ENCODE measurements around the gene OCA2. TPM values are rescaled to one million over a fixed set of nuclear protein-coding genes. Genes with fewer than 3 reads are reported as not detected.

OCA2 gene
- total RNA-seq, 3 donors from 2014 or later (not counting 1 experiment from before 2014, with no cell fraction given), result 0.35 to 1.5 (median 0.56) TPM

GRCh38 chr15:28104326-28104725 lies 5.2 kb upstream of the OCA2 start:
- no peak overlapping the region for H3K27ac Mint-ChIP-seq
- no peaks in the 10 kb centered on the region for H3K9me3 Mint-ChIP-seq
- WGBS (ENCODE audit: insufficient coverage), result 95% methylated on average over 10 of the region's 10 CpGs
- Histone ChIP-seq H3K27me3 (ENCODE audit: control insufficient read depth, insufficient read depth, low read length) (peaks cover 9% of the 10 kb centered on the region), H3K27ac (ENCODE audit: low read length) (no peak overlapping the region), H3K4me3 (ENCODE audit: low read length) (no peak overlapping the region), H3K4me1 (ENCODE audit: control insufficient read depth, insufficient read depth, low read length) (peaks cover 33% of the 10 kb centered on the region), H3K9me3 (ENCODE audit: control insufficient read depth, insufficient read depth, low read length) (no peaks in the 10 kb centered on the region), H3K36me3 (ENCODE audit: control insufficient read depth, insufficient read depth, low read length) (no peaks in the 10 kb centered on the region)
- no peaks in the 10 kb centered on the region for H3K36me3 Mint-ChIP-seq
- H3K27me3 Mint-ChIP-seq (ENCODE audit: low read depth in 2 of 2), result peaks cover 12 to 28% of the 10 kb centered on the region in 2 donors
- H3K4me3 Mint-ChIP-seq, result no peak overlapping the region
- no peak for DNase-seq
- TF ChIP-seq CTCF (IDR thresholded peaks at IDR 0.05), result no peak
- no peak for ATAC-seq
- H3K4me1 Mint-ChIP-seq, result peaks cover 22 to 38% of the 10 kb centered on the region in 2 donors
- intact Hi-C loops (cut with micrococcal nuclease), result no loop called here

GRCh38 chr15:28103831-28104230 lies 4.7 kb upstream of the OCA2 start:
- ATAC-seq (no peak), DNase-seq (no peak)
- Mint-ChIP-seq H3K4me3 (no peak overlapping the region), H3K27ac (no peak overlapping the region), H3K4me1 (peaks cover 19 to 34% of the 10 kb centered on the region in 2 donors), H3K36me3 (no peaks in the 10 kb centered on the region), H3K27me3 (ENCODE audit: low read depth in 2 of 2) (peaks cover 12 to 28% of the 10 kb centered on the region in 2 donors), H3K9me3 (no peaks in the 10 kb centered on the region)
- WGBS (ENCODE audit: insufficient coverage), result 92% methylated on average over 10 of the region's 10 CpGs
- TF ChIP-seq CTCF (IDR thresholded peaks at IDR 0.05), result no peak
- Histone ChIP-seq H3K9me3 (ENCODE audit: control insufficient read depth, insufficient read depth, low read length) (no peaks in the 10 kb centered on the region), H3K4me1 (ENCODE audit: control insufficient read depth, insufficient read depth, low read length) (peaks cover 31% of the 10 kb centered on the region), H3K27ac (ENCODE audit: low read length) (no peak overlapping the region), H3K4me3 (ENCODE audit: low read length) (no peak overlapping the region), H3K36me3 (ENCODE audit: control insufficient read depth, insufficient read depth, low read length) (no peaks in the 10 kb centered on the region), H3K27me3 (ENCODE audit: control insufficient read depth, insufficient read depth, low read length) (peaks cover 12% of the 10 kb centered on the region)
- intact Hi-C loops (cut with micrococcal nuclease), result no loop called here

GRCh38 chr15:28101983-28102441 lies 2.9 kb upstream of the OCA2 start:
- ATAC-seq, result no peak
- no peaks in the 10 kb centered on the region for H3K36me3 Mint-ChIP-seq
- no peaks in the 10 kb centered on the region for H3K9me3 ChIP-seq (ENCODE audit: control insufficient read depth, insufficient read depth, low read length)
- no peak for DNase-seq
- 77% methylated on average over 10 of the region's 10 CpGs for WGBS (ENCODE audit: insufficient coverage)
- H3K4me1 ChIP-seq (ENCODE audit: control insufficient read depth, insufficient read depth, low read length), result peaks cover 31% of the 10 kb centered on the region
- intact Hi-C loops (cut with micrococcal nuclease), result no loop called here
- H3K27me3 ChIP-seq (ENCODE audit: control insufficient read depth, insufficient read depth, low read length), result peaks cover 18% of the 10 kb centered on the region
- no peaks in the 10 kb centered on the region for H3K9me3 Mint-ChIP-seq
- no peaks in the 10 kb centered on the region for H3K36me3 ChIP-seq (ENCODE audit: control insufficient read depth, insufficient read depth, low read length)
- peaks cover 25 to 38% of the 10 kb centered on the region in 2 donors for H3K27me3 Mint-ChIP-seq (ENCODE audit: low read depth in 2 of 2)
- no peak overlapping the region for H3K4me3 ChIP-seq (ENCODE audit: low read length)
- H3K4me1 Mint-ChIP-seq, result peaks cover 27 to 47% of the 10 kb centered on the region in 2 donors
- no peak overlapping the region for H3K4me3 Mint-ChIP-seq
- H3K27ac ChIP-seq (ENCODE audit: low read length), result no peak overlapping the region
- TF ChIP-seq CTCF (IDR thresholded peaks at IDR 0.05), result no peak
- no peak overlapping the region for H3K27ac Mint-ChIP-seq

- no peaks in the 10 kb centered on the region for H3K36me3 Mint-ChIP-seq
- H3K27ac Mint-ChIP-seq, result no peak overlapping the region
- H3K27ac ChIP-seq (ENCODE audit: low read length), result no peak overlapping the region
- peaks cover 25 to 39% of the 10 kb centered on the region in 2 donors for H3K27me3 Mint-ChIP-seq (ENCODE audit: low read depth in 2 of 2)
- peaks cover 30% of the 10 kb centered on the region for H3K4me1 ChIP-seq (ENCODE audit: control insufficient read depth, insufficient read depth, low read length)
- ATAC-seq (no peak), DNase-seq (no peak)
- peaks cover 29 to 47% of the 10 kb centered on the region in 2 donors for H3K4me1 Mint-ChIP-seq
- H3K4me3 ChIP-seq (ENCODE audit: low read length), result no peak overlapping the region
- WGBS (ENCODE audit: insufficient coverage), result 79% methylated on average over 8 of the region's 8 CpGs
- H3K9me3 ChIP-seq (ENCODE audit: control insufficient read depth, insufficient read depth, low read length), result no peaks in the 10 kb centered on the region
- intact Hi-C loops (cut with micrococcal nuclease), result no loop called here
- H3K9me3 Mint-ChIP-seq, result no peaks in the 10 kb centered on the region
- no peak for TF ChIP-seq CTCF (IDR thresholded peaks at IDR 0.05)
- no peak overlapping the region for H3K4me3 Mint-ChIP-seq
- H3K27me3 ChIP-seq (ENCODE audit: control insufficient read depth, insufficient read depth, low read length), result peaks cover 22% of the 10 kb centered on the region
- no peaks in the 10 kb centered on the region for H3K36me3 ChIP-seq (ENCODE audit: control insufficient read depth, insufficient read depth, low read length)
Observed at GRCh38 chr15:28101201-28101600, 2.1 kb upstream of the OCA2 start.
